Mesenchymal stem cell (in vitro differentiated cells and primary cell): ENCODE data around the gene PRSS57.

Experiments
- DNase-seq: peaks from one replicate; pipeline ENCODE4 v3.0.0-alpha.2; 2013
- H2AFZ ChIP-seq: one replicate; pipeline ENCODE4 v1.6.1; 2013; ENCODE audit warnings: low read depth, mild to moderate bottlenecking, control low read depth, inconsistent platforms, low read length, moderate library complexity
- H2AK5ac ChIP-seq: 2 replicates; pipeline ENCODE4 v1.6.1; 2013; ENCODE audit warnings: low read length, moderate library complexity, mild to moderate bottlenecking, inconsistent platforms; ENCODE audit not compliant: severe bottlenecking
- H2BK120ac ChIP-seq: one replicate; pipeline ENCODE4 v1.6.1; 2013; ENCODE audit warnings: low read depth, mild to moderate bottlenecking, inconsistent platforms, low read length, moderate library complexity
- H2BK12ac ChIP-seq, 2 experiments: one replicate each; pipeline ENCODE4 v1.6.1; 2013; ENCODE audit warnings: inconsistent platforms in 2 of 2, low read length in 2 of 2, mild to moderate bottlenecking in 2 of 2, moderate library complexity in 2 of 2, control low read depth in 1 of 2
- H2BK15ac ChIP-seq: one replicate; pipeline ENCODE4 v1.6.1; 2013; ENCODE audit warnings: mild to moderate bottlenecking, low read depth, inconsistent platforms; ENCODE audit not compliant: poor library complexity, severe bottlenecking
- H2BK5ac ChIP-seq: 2 replicates; pipeline ENCODE4 v1.6.1; 2013; ENCODE audit warnings: low read depth, mild to moderate bottlenecking, low read length, control low read depth, inconsistent platforms; ENCODE audit not compliant: poor library complexity, severe bottlenecking
- H3K14ac ChIP-seq, 2 experiments: one replicate each; pipeline ENCODE4 v1.6.1; 2013; ENCODE audit warnings: inconsistent platforms in 2 of 2, low read length in 2 of 2, control low read depth in 1 of 2, mild to moderate bottlenecking in 1 of 2, moderate library complexity in 1 of 2
- H3K18ac ChIP-seq, 2 experiments: one replicate each; pipeline ENCODE4 v1.6.1; 2013; ENCODE audit warnings: inconsistent platforms in 2 of 2, low read length in 2 of 2, control low read depth in 1 of 2, low read depth in 1 of 2, mild to moderate bottlenecking in 1 of 2
- H3K23ac ChIP-seq, 2 experiments: one replicate each; pipeline ENCODE4 v1.6.1; 2013; ENCODE audit warnings: inconsistent platforms in 2 of 2, low read length in 2 of 2, mild to moderate bottlenecking in 2 of 2, moderate library complexity in 2 of 2, control low read depth in 1 of 2
- H3K27ac ChIP-seq: 2 replicates; pipeline ENCODE4 v1.5.1; 2013; ENCODE audit warnings: mild to moderate bottlenecking, moderate library complexity, low read length, control low read depth, inconsistent platforms; ENCODE audit not compliant: poor library complexity, severe bottlenecking
- H3K27me3 ChIP-seq, 2 experiments: 2 replicates each; pipeline versions ENCODE4 v1.6.1 to v1.7.0; 2013; ENCODE audit warnings: low read length in 2 of 2, mild to moderate bottlenecking in 2 of 2, moderate library complexity in 2 of 2, control low read depth in 1 of 2, inconsistent platforms in 1 of 2; ENCODE audit not compliant: control insufficient read depth in 1 of 2, insufficient read depth in 1 of 2
- H3K36me3 ChIP-seq, 2 experiments: 2 replicates each; pipeline versions ENCODE4 v1.6.1 to v1.7.0; 2013; ENCODE audit warnings: low read length in 2 of 2, control low read depth in 1 of 2, inconsistent platforms in 1 of 2, low read depth in 1 of 2, mild to moderate bottlenecking in 1 of 2; ENCODE audit not compliant: insufficient read depth in 2 of 2, control insufficient read depth in 1 of 2
- H3K4ac ChIP-seq, 2 experiments: one replicate each; pipeline ENCODE4 v1.6.1; 2013; ENCODE audit warnings: inconsistent platforms in 2 of 2, low read length in 2 of 2, mild to moderate bottlenecking in 2 of 2, moderate library complexity in 2 of 2, control low read depth in 1 of 2, low read depth in 1 of 2
- H3K4me1 ChIP-seq: 2 replicates; pipeline ENCODE4 v1.6.1; 2013; ENCODE audit warnings: low read depth, low read length, control low read depth; ENCODE audit not compliant: control insufficient read depth, insufficient read depth
- H3K4me2 ChIP-seq: 2 replicates; pipeline ENCODE4 v1.6.1; 2013; ENCODE audit warnings: low read length, mild to moderate bottlenecking, inconsistent platforms; ENCODE audit not compliant: poor library complexity, severe bottlenecking
- H3K4me3 ChIP-seq, 2 experiments: 2 replicates each; pipeline versions ENCODE4 v1.5.1 to v1.7.0; 2013; ENCODE audit warnings: low read length in 2 of 2, mild to moderate bottlenecking in 2 of 2, control low read depth in 1 of 2, low read depth in 1 of 2; ENCODE audit not compliant: insufficient read depth in 1 of 2
- H3K79me1 ChIP-seq: replicated peaks from 2 replicates; pipeline ENCODE4 v1.6.1; 2013; ENCODE audit warnings: mild to moderate bottlenecking, control low read depth, low read length, inconsistent platforms; ENCODE audit not compliant: poor library complexity, severe bottlenecking
- H3K9ac ChIP-seq: 2 replicates; pipeline ENCODE4 v1.7.0; 2013; ENCODE audit warnings: mild to moderate bottlenecking, low read length, moderate library complexity
- H3K9me3 ChIP-seq: 2 replicates; pipeline ENCODE4 v1.7.0; 2013; ENCODE audit warnings: mild to moderate bottlenecking, low read length; ENCODE audit not compliant: control insufficient read depth
- H4K8ac ChIP-seq: one replicate; pipeline ENCODE4 v1.6.1; 2013; ENCODE audit warnings: inconsistent platforms, mild to moderate bottlenecking, low read length, moderate library complexity
- H4K91ac ChIP-seq: one replicate; pipeline ENCODE4 v1.6.1; 2013; ENCODE audit warnings: mild to moderate bottlenecking, low read length, inconsistent platforms
- WGBS: methylation state at CpG from one replicate; pipeline ENCODE4 v1.1.7; 2013; ENCODE audit warnings: mixed read lengths; 5-methylcytosine and 5-hydroxymethylcytosine counted together

Gene PRSS57

GRCh38 chr19:677601-678436 is 17.4 kb downstream of the PRSS57 start:
- Histone ChIP-seq H3K4me3 (no peak overlapping the region), H2BK120ac (peak overlapping the region; percentile 24), H3K4me2 (peak overlapping the region; percentile 66), H3K27me3 (peaks cover 0 to 3% of the 10 kb centered on the region in 2 experiments), H2AFZ (no peak overlapping the region), H3K36me3 (peaks cover 0 to 23% of the 10 kb centered on the region in 2 experiments), H2BK12ac (peak overlapping the region in 1 of 2 experiments; percentile 91), H3K18ac (peak overlapping the region in 1 of 2 experiments; percentile 78), H4K8ac (no peak overlapping the region), H2BK5ac (no peak overlapping the region), H3K9ac (no peak overlapping the region), H3K4ac (peak overlapping the region in 1 of 2 experiments; percentile 63), H3K27ac (peak overlapping the region; percentile 11), H3K23ac (no peak overlapping the region), H3K9me3 (no peaks in the 10 kb centered on the region), H2BK15ac (no peak overlapping the region), H3K4me1 (peaks cover 44% of the 10 kb centered on the region), H4K91ac (no peak overlapping the region), H3K79me1 (peaks cover 5% of the 10 kb centered on the region), H2AK5ac (peak overlapping the region; percentile 8), H3K14ac (peak overlapping the region in 1 of 2 experiments; percentile 26)
- peak; percentile 64 for DNase-seq
- 74% methylated on average over 22 of the region's 22 CpGs for WGBS

- no peak overlapping the region for H3K14ac ChIP-seq
- peak overlapping the region in 1 of 2 experiments; percentile 27 for H2BK12ac ChIP-seq
- peak; percentile 88 for DNase-seq
- no peak overlapping the region for H2AK5ac ChIP-seq
- no peak overlapping the region for H2BK15ac ChIP-seq
- no peak overlapping the region for H2AFZ ChIP-seq
- no peak overlapping the region for H2BK5ac ChIP-seq
- peak overlapping the region; percentile 76 for H4K91ac ChIP-seq
- H3K18ac ChIP-seq: peak overlapping the region in 1 of 2 experiments; percentile 6
- H3K9ac ChIP-seq: no peak overlapping the region
- H3K4me2 ChIP-seq: peak overlapping the region; percentile 66
- H3K23ac ChIP-seq: no peak overlapping the region
- peak overlapping the region; percentile 24 for H2BK120ac ChIP-seq
- peak overlapping the region in 1 of 2 experiments; percentile 66 for H3K4me3 ChIP-seq
- peaks cover 44% of the 10 kb centered on the region for H3K4me1 ChIP-seq
- H4K8ac ChIP-seq: no peak overlapping the region
- peaks cover 0 to 3% of the 10 kb centered on the region in 2 experiments for H3K27me3 ChIP-seq
- H3K79me1 ChIP-seq: peaks cover 5% of the 10 kb centered on the region
- WGBS: 4% methylated on average over 12 of the region's 15 CpGs
- peaks cover 0 to 16% of the 10 kb centered on the region in 2 experiments for H3K36me3 ChIP-seq
- no peaks in the 10 kb centered on the region for H3K9me3 ChIP-seq
- no peak overlapping the region for H3K4ac ChIP-seq
- no peak overlapping the region for H3K27ac ChIP-seq
Measured at GRCh38 chr19:677201-677600, 18.1 kb downstream of the PRSS57 start.

GRCh38 chr19:676339-677105 is 18.7 kb downstream of the PRSS57 start, which contains the start of gene FSTL3:
FSTL3 (plus strand) TSS chr19:676392; CDS start chr19:676424, 32 bp downstream.
- DNase-seq: peak; percentile 27
- Histone ChIP-seq H2BK5ac (peak within 1 kb of the TSS; percentile 60), H4K91ac (peak within 1 kb of the TSS; percentile 93), H3K4me1 (peaks cover 46% of the 10 kb centered on the region), H3K27me3 (peaks cover 0 to 3% of the 10 kb centered on the region in 2 experiments), H2BK15ac (peak within 1 kb of the TSS; percentile 26), H3K4me3 (peak within 1 kb of the TSS; percentile 66 to 78), H3K23ac (no peak within 1 kb of the TSS), H3K79me1 (peaks cover 5% of the 10 kb centered on the region), H3K4ac (peak within 1 kb of the TSS; percentile 70 to 95), H3K9me3 (no peaks in the 10 kb centered on the region), H3K18ac (peak within 1 kb of the TSS; percentile 82 to 88), H3K9ac (peak within 1 kb of the TSS; percentile 76), H4K8ac (peak within 1 kb of the TSS; percentile 67), H2BK120ac (peak within 1 kb of the TSS; percentile 68), H2AK5ac (peak within 1 kb of the TSS; percentile 96), H3K36me3 (peaks cover 0 to 11% of the 10 kb centered on the region in 2 experiments), H3K27ac (peak within 1 kb of the TSS; percentile 10), H3K4me2 (peak within 1 kb of the TSS; percentile 67), H2AFZ (no peak within 1 kb of the TSS), H3K14ac (peak within 1 kb of the TSS in 1 of 2 experiments; percentile 82), H2BK12ac (peak within 1 kb of the TSS; percentile 14 to 79)
- 16% methylated on average over 42 of the region's 63 CpGs for WGBS
